Gastroesophageal sphincter (tissue), 4 donors: ENCODE measurements around the gene LAMA2. TPM values are rescaled to one million over a fixed set of nuclear protein-coding genes. Genes with fewer than 3 reads are reported as not detected.

Experiments
- ATAC-seq: fragments of 150-250 bp; one replicate; pipeline ENCODE4 v1.9.1; 2016; ENCODE audit warnings: mild to moderate bottlenecking, moderate library complexity
- H3K27ac ChIP-seq, 4 donors: fragments of 200-600 bp; sonication (generic) in 3 of 4; 1 replicate in 3 of 4; 2 replicates in 1 of 4; pipeline ENCODE4 v1.5.1; 2016 to 2019
- H3K27me3 ChIP-seq: fragments of 200-600 bp; sonication (generic); one replicate; pipeline ENCODE4 v1.5.1; 2019
- H3K36me3 ChIP-seq, 2 donors: fragments of 200-600 bp; sonication (generic); one replicate each; pipeline ENCODE4 v1.5.1; 2019; ENCODE audit warnings: control low read depth in 1 of 2
- H3K4me1 ChIP-seq, 3 donors: fragments of 200-600 bp; sonication (generic); 1 replicate in 2 of 3; 2 replicates in 1 of 3; pipeline ENCODE4 v1.5.1; 2016 to 2019; ENCODE audit warnings: control low read depth in 2 of 3
- H3K4me3 ChIP-seq, 2 donors: fragments of 200-600 bp; sonication (generic); one replicate each; pipeline ENCODE4 v1.5.1; 2019; ENCODE audit warnings: mild to moderate bottlenecking in 1 of 2, moderate library complexity in 1 of 2
- H3K9me3 ChIP-seq, 3 donors: fragments of 200-600 bp; sonication (generic); one replicate each; pipeline ENCODE4 v1.5.1; 2017 to 2019; ENCODE audit warnings: control low read depth in 2 of 3
- EP300 ChIP-seq: sonication (generic); formaldehyde crosslinking; IDR thresholded peaks from one replicate; pipeline ENCODE4 v1.6.1; 2017; ENCODE audit warnings: antibody characterized with exemption, mild to moderate bottlenecking
- POLR2A ChIP-seq, 2 donors: fragments of 450-650 bp; IDR thresholded peaks; one replicate each; pipeline ENCODE4 v1.6.1; 2017; ENCODE audit warnings: antibody characterized with exemption in 2 of 2, mild to moderate bottlenecking in 2 of 2, moderate library complexity in 1 of 2
- POLR2AphosphoS5 ChIP-seq: sonication (generic); formaldehyde crosslinking; IDR thresholded peaks from one replicate; pipeline ENCODE4 v1.6.1; 2017; ENCODE audit warnings: antibody characterized with exemption
- WGBS, 2 donors: methylation state at CpG; one replicate each; pipeline ENCODE4 v1.1.5; 2018; ENCODE audit warnings: low coverage in 1 of 2; 5-methylcytosine and 5-hydroxymethylcytosine counted together
- total RNA-seq, 4 donors: library from RNA; depleted of rRNA; stranded (reverse); fragments of >200 nt; gene quantifications; one replicate each; pipeline ENCODE4 v1.1.0, GENCODE V29; 2016
- TF ChIP-seq, protein P1 (sequence below), 4 experiments: fragments of 200-600 bp in 2 of 4; fragments of 450-650 bp in 2 of 4; sonication (generic) in 1 of 4; IDR thresholded peaks; one replicate each; pipeline ENCODE4 v1.5.1; 2017 to 2019; ENCODE audit warnings: antibody characterized with exemption in 4 of 4, mild to moderate bottlenecking in 2 of 4, moderate library complexity in 2 of 4

LAMA2 gene
- total RNA-seq, 4 donors from 2014 or later = 103 to 199 (median 153) TPM

DNA sequence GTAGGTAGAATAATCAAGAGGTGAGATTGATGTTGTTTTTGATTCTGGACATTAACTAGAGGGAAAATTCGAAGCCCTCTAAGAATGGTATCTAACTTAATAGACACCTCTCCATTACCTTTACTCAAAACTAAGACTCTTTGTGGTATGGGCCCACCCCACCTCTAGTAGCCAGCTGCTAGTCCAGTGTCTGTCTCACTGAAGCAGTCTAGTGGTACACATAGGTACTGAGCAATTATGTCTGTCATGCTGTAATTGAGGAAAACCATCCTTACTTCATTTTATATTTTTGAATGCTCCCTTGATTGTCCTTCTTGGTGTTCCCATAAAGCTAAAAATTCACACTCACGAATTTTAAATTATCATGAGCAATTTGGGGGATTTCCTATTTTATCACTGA lies 536.4 kb downstream of the LAMA2 start:
- H3K27me3 ChIP-seq = no peaks in the 10 kb centered on the region
- H3K4me3 ChIP-seq = no peak overlapping the region
- H3K9me3 ChIP-seq = no peaks in the 10 kb centered on the region
- TF ChIP-seq POLR2AphosphoS5 (no peak), EP300 (no peak)
- TF ChIP-seq, protein P1, sequence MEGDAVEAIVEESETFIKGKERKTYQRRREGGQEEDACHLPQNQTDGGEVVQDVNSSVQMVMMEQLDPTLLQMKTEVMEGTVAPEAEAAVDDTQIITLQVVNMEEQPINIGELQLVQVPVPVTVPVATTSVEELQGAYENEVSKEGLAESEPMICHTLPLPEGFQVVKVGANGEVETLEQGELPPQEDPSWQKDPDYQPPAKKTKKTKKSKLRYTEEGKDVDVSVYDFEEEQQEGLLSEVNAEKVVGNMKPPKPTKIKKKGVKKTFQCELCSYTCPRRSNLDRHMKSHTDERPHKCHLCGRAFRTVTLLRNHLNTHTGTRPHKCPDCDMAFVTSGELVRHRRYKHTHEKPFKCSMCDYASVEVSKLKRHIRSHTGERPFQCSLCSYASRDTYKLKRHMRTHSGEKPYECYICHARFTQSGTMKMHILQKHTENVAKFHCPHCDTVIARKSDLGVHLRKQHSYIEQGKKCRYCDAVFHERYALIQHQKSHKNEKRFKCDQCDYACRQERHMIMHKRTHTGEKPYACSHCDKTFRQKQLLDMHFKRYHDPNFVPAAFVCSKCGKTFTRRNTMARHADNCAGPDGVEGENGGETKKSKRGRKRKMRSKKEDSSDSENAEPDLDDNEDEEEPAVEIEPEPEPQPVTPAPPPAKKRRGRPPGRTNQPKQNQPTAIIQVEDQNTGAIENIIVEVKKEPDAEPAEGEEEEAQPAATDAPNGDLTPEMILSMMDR (IDR thresholded peaks at IDR 0.05) = no peak
- WGBS, 2 donors = 78 to 100% methylated on average over 1 to 2 of the region's 2 CpGs
- peaks cover 0 to 19% of the 10 kb centered on the region in 2 donors for H3K36me3 ChIP-seq
- H3K4me1 ChIP-seq = no peaks in the 10 kb centered on the region
- H3K27ac ChIP-seq = no peak overlapping the region
- ATAC-seq = no peak

DNA sequence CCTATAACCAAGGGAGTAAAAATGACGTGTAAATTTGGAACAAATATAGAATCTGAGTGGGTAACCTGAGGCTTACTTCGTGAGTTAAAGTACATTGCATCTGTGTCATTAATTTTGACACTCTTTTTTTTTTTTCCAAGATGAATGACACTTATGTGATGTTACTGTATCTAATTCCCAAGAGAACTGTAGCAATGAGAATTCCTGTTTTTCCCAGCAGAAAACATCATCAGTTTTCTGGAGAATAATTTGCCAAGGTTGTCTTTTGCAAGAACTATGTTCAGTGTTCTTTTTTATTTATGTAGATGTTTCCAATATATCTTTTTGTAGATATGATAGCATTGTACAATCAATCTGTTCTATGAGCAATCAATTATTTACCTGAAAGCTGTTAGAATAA lies 543.4 kb downstream of the LAMA2 start:
- peaks cover 0 to 10% of the 10 kb centered on the region in 2 donors for H3K36me3 ChIP-seq
- 71 to 75% methylated on average over 1 to 2 of the region's 2 CpGs for WGBS, 2 donors
- no peak for ATAC-seq
- TF ChIP-seq POLR2A (IDR thresholded peaks at IDR 0.05) = no peak
- TF ChIP-seq POLR2AphosphoS5 = no peak
- TF ChIP-seq, protein P1 (IDR thresholded peaks at IDR 0.05) = no peak
- no peak for TF ChIP-seq EP300
- no peaks in the 10 kb centered on the region for H3K9me3 ChIP-seq
- H3K4me1 ChIP-seq = no peaks in the 10 kb centered on the region
- H3K27me3 ChIP-seq = no peaks in the 10 kb centered on the region
- H3K4me3 ChIP-seq = no peak overlapping the region
- H3K27ac ChIP-seq = no peak overlapping the region

DNA sequence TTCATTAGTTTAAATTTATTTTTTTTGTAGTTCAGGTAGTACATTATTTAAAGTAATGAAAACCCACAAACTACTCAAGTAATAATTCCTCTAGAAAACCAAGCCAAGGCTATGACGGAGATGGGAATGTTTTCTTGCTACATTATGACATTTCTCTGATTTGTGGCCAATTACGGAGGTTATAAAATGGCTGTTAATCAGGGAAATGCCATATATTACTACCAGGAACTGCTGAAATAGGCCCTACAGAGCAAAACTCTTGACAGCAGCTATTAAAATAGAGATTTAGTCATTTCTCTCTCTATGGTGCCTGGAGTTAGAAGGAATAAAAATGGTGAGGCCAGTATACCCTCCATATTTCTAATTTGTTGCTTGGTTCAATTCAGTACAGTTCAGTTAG lies 547.0 kb downstream of the LAMA2 start:
- no peak overlapping the region for H3K27ac ChIP-seq
- peaks cover 0 to 6% of the 10 kb centered on the region in 2 donors for H3K36me3 ChIP-seq
- H3K9me3 ChIP-seq = no peaks in the 10 kb centered on the region
- H3K4me3 ChIP-seq = no peak overlapping the region
- 20 to 61% methylated on average over 2 of the region's 2 CpGs for WGBS, 2 donors
- no peaks in the 10 kb centered on the region for H3K27me3 ChIP-seq
- ATAC-seq = no peak
- H3K4me1 ChIP-seq = no peaks in the 10 kb centered on the region
- TF ChIP-seq POLR2A (IDR thresholded peaks at IDR 0.05) (no peak), EP300 (no peak), POLR2AphosphoS5 (no peak)
- TF ChIP-seq, protein P1 (IDR thresholded peaks at IDR 0.05) = no peak

DNA sequence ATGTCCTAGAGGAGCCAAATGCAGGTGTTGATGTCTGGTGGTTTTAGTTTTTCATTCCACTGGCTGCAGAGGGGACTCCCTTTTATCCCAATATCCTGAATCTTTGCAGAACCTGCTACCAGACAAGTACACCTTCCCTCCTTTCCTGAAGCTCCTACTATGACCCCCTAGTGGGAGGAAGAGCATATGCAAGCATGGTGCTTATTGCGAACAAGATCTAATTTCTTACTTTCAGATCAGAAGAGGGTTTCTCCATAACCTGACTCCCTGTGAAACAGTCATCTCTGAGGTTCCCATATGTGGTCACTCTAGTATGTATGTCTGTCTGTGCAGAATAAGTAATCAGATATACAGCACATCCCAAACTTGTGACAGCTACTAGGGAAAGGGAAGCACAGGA lies 549.8 kb downstream of the LAMA2 start:
- 100% methylated on average over 1 of the region's 1 CpG; no CpG with 5 or more reads in 1 of the 2 donors for WGBS, 2 donors
- H3K27ac ChIP-seq = no peak overlapping the region
- ATAC-seq = no peak
- H3K36me3 ChIP-seq = peaks cover 0 to 6% of the 10 kb centered on the region in 2 donors
- no peak for TF ChIP-seq POLR2A (IDR thresholded peaks at IDR 0.05)
- TF ChIP-seq POLR2AphosphoS5 = no peak
- TF ChIP-seq EP300 = no peak
- TF ChIP-seq, protein P1 (IDR thresholded peaks at IDR 0.05) = no peak
- no peak overlapping the region for H3K4me3 ChIP-seq
- no peaks in the 10 kb centered on the region for H3K27me3 ChIP-seq
- no peaks in the 10 kb centered on the region for H3K4me1 ChIP-seq
- no peaks in the 10 kb centered on the region for H3K9me3 ChIP-seq

DNA sequence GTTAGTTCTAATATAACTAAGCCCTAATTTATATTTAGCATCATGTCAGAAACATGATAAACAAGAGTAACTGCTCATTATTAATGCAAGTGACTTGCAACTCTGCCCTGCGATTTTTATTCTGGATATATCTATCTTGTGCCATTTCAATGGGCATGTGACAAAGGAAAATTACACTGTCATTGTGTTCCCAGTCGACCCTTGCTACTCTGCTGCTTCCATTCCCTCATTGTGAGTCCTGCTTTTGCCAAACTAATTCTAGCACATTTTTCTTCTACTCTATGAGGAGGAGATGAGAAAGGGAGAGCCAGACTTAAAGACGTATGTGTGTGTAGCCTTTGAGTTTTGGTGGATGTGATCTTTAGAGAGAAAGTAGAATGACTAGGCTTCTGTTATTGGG lies 551.2 kb downstream of the LAMA2 start:
- Histone ChIP-seq H3K36me3 (no peaks in the 10 kb centered on the region), H3K27ac (no peak overlapping the region), H3K27me3 (no peaks in the 10 kb centered on the region), H3K9me3 (no peaks in the 10 kb centered on the region), H3K4me1 (no peaks in the 10 kb centered on the region), H3K4me3 (no peak overlapping the region)
- TF ChIP-seq POLR2A (IDR thresholded peaks at IDR 0.05) (no peak), POLR2AphosphoS5 (no peak), EP300 (no peak)
- TF ChIP-seq, protein P1 (IDR thresholded peaks at IDR 0.05) = no peak
- 65 to 74% methylated on average over 3 of the region's 3 CpGs for WGBS, 2 donors
- ATAC-seq = no peak
